ENCODE measurements around the gene FOXP4. TPM values are rescaled to one million over a fixed set of nuclear protein-coding genes. Genes with fewer than 3 reads are reported as not detected.
A peak's percentile ranks its signal among the peaks of the same experiment; 100 is the strongest.

FOXP4 gene
- total and polyA plus RNA-seq, 2 of the 13 experiments (the other 11 are each of a cell fraction or from before 2014, with no cell fraction given) = 11.0 to 12.4 TPM

- no peak for TF ChIP-seq TRAFD1 (CRISPR knock-in tag; IDR thresholded peaks at IDR 0.05; ENCODE audit: borderline replicate concordance)
- TF ChIP-seq HMGA1 (CRISPR knock-in tag; conservative IDR thresholded peaks at IDR 0.05) = no peak
- no peak for TF ChIP-seq ZNF614 (CRISPR knock-in tag; IDR thresholded peaks at IDR 0.05; ENCODE audit: borderline replicate concordance)
- peak; percentile 45 for TF ChIP-seq HNF4A (CRISPR knock-in tag; IDR thresholded peaks at IDR 0.05)
- no peak for TF ChIP-seq KMT2B (CRISPR knock-in tag; IDR thresholded peaks at IDR 0.05)
- no peak for TF ChIP-seq SNRNP70 (IDR thresholded peaks at IDR 0.05; ENCODE audit: low read depth, low read length)
- no peak for TF ChIP-seq RBM39 (IDR thresholded peaks at IDR 0.05; ENCODE audit: low read depth, low read length, poor library complexity, severe bottlenecking)
- no peak for TF ChIP-seq POLR2AphosphoS2 (IDR thresholded peaks at IDR 0.05; ENCODE audit: low read depth, low read length)
- TF ChIP-seq ZBED4 (CRISPR knock-in tag; IDR thresholded peaks at IDR 0.05; ENCODE audit: borderline replicate concordance) = no peak
- TF ChIP-seq HCFC1 (IDR thresholded peaks at IDR 0.05; ENCODE audit: low read depth, low read length) = no peak
- TF ChIP-seq ZNF792 (CRISPR knock-in tag; IDR thresholded peaks at IDR 0.05) = no peak
- no peak for TF ChIP-seq ZNF740 (CRISPR knock-in tag; IDR thresholded peaks at IDR 0.05)
- no peak for TF ChIP-seq SRF (IDR thresholded peaks at IDR 0.05; ENCODE audit: low read depth, low read length)
- no peak for TF ChIP-seq E2F5 (CRISPR knock-in tag; conservative IDR thresholded peaks at IDR 0.05)
- TF ChIP-seq ZC3H4 (CRISPR knock-in tag; IDR thresholded peaks at IDR 0.05; ENCODE audit: borderline replicate concordance) = no peak
- no peak for TF ChIP-seq ETV6 (CRISPR knock-in tag; conservative IDR thresholded peaks at IDR 0.05)
- no peak for TF ChIP-seq PPARG (CRISPR knock-in tag; conservative IDR thresholded peaks at IDR 0.05)
- TF ChIP-seq TOE1 (CRISPR knock-in tag; IDR thresholded peaks at IDR 0.05) = no peak
- no peak for TF ChIP-seq RXRB (CRISPR knock-in tag; IDR thresholded peaks at IDR 0.05; ENCODE audit: borderline replicate concordance)
- TF ChIP-seq FOXP1 (IDR thresholded peaks at IDR 0.05) = no peak
- peak; percentile 19; the same call in 1 of the 2 replicates for TF ChIP-seq FOXP1 (CRISPR knock-in tag; IDR thresholded peaks at IDR 0.05)
- peak; percentile 17 for TF ChIP-seq RBM22 (optimal IDR thresholded peaks at IDR 0.05; ENCODE audit: low read length)
- TF ChIP-seq CBX2 (IDR thresholded peaks at IDR 0.05; ENCODE audit: low read depth, low read length) = no peak
- no peak for TF ChIP-seq CBX2 (CRISPR knock-in tag; IDR thresholded peaks at IDR 0.05; ENCODE audit: low read depth)
- TF ChIP-seq SNAPC5 (CRISPR knock-in tag; IDR thresholded peaks at IDR 0.05; ENCODE audit: borderline replicate concordance) = no peak
These were observed 38.6 kb downstream of the FOXP4 start (continued) for GRCh38 chr6:41584668-41585205.

Data from HepG2 (cell line).